Spleen (tissue), 11 donors: ENCODE measurements around the gene ARPC4. TPM values are rescaled to one million over a fixed set of nuclear protein-coding genes. Genes with fewer than 3 reads are reported as not detected.
"Not testable (repeated sequence)": the region's sequence is repeated elsewhere in the genome, so short reads cannot be mapped to it uniquely, and the experiment has no call there.

Source experiments
- DNase-seq: peaks from one replicate; pipeline ENCODE4 v3.0.0-alpha.2; 2020
- H3K27ac ChIP-seq, 8 donors: fragments of 200-600 bp; sonication (generic) in 7 of 8; 1 replicate in 4 of 8; 2 replicates in 4 of 8; pipeline versions ENCODE4 v1.5.0 to v1.8.0; 2016 to 2021; ENCODE audit warnings: inconsistent platforms in 4 of 8, mild to moderate bottlenecking in 4 of 8, moderate library complexity in 1 of 8
- H3K27me3 ChIP-seq, 7 donors: fragments of 200-600 bp; sonication (generic) in 6 of 7; replicated peaks in 1 of 7; 1 replicate in 4 of 7; 2 replicates in 3 of 7; pipeline versions ENCODE4 v1.5.0 to v1.8.0; 2016 to 2021; ENCODE audit warnings: inconsistent platforms in 3 of 7, mild to moderate bottlenecking in 1 of 7
- H3K36me3 ChIP-seq, 6 donors: fragments of 200-600 bp; sonication (generic) in 5 of 6; 1 replicate in 4 of 6; 2 replicates in 2 of 6; pipeline versions ENCODE4 v1.5.0 to v1.8.0; 2016 to 2021; ENCODE audit warnings: inconsistent platforms in 2 of 6
- H3K4me1 ChIP-seq, 6 donors: fragments of 200-600 bp; sonication (generic) in 5 of 6; 1 replicate in 3 of 6; 2 replicates in 3 of 6; pipeline versions ENCODE4 v1.5.0 to v1.8.0; 2016 to 2021; ENCODE audit warnings: inconsistent platforms in 3 of 6
- H3K4me3 ChIP-seq, 8 donors: fragments of 200-600 bp; sonication (generic) in 7 of 8; 1 replicate in 4 of 8; 2 replicates in 4 of 8; pipeline versions ENCODE4 v1.5.0 to v1.8.0; 2016 to 2021; ENCODE audit warnings: inconsistent platforms in 4 of 8, mild to moderate bottlenecking in 4 of 8, moderate library complexity in 2 of 8
- H3K9me3 ChIP-seq, 8 donors: fragments of 200-600 bp; sonication (generic) in 7 of 8; 1 replicate in 4 of 8; 2 replicates in 4 of 8; pipeline versions ENCODE4 v1.5.0 to v1.8.0; 2016 to 2021; ENCODE audit warnings: inconsistent platforms in 4 of 8
- CTCF ChIP-seq, 11 experiments: fragments of 200-600 bp in 7 of 11; fragments of 450-650 bp in 4 of 11; sonication (generic) in 4 of 11; IDR thresholded peaks in 8 of 11; conservative IDR thresholded peaks in 3 of 11; 1 replicate in 7 of 11; 2 replicates in 4 of 11; pipeline versions ENCODE4 v1.4.0 to v1.8.0; 2016 to 2021; ENCODE audit warnings: antibody characterized with exemption in 11 of 11, inconsistent platforms in 4 of 11, mild to moderate bottlenecking in 1 of 11
- POLR2A ChIP-seq, 3 donors: fragments of 450-650 bp; IDR thresholded peaks; one replicate each; pipeline ENCODE4 v1.5.1; 2017; ENCODE audit warnings: antibody characterized with exemption in 3 of 3, mild to moderate bottlenecking in 1 of 3
- POLR2AphosphoS5 ChIP-seq, 3 donors: sonication (generic); formaldehyde crosslinking; IDR thresholded peaks; one replicate each; pipeline ENCODE4 v1.5.1; 2017; ENCODE audit warnings: antibody characterized with exemption in 3 of 3
- WGBS, 5 donors: extraction: QIAGEN DNeasy Blood & Tissue Kit in 3 of 5; methylation state at CpG; one replicate each; pipeline versions ENCODE4 v1.1.5 to v1.1.7; 2013 to 2018; 5-methylcytosine and 5-hydroxymethylcytosine counted together
- intact Hi-C: fragments of 100-400 bp; cut with DNase I; formaldehyde crosslinking; loops from one replicate; pipeline ENCODE4 v1.15.0; 2023; ENCODE audit warnings: low total_unique reads
- polyA plus RNA-seq, 3 donors: library from polyadenylated mRNA; stranded (reverse); fragments of 200-250 nt; gene quantifications; one replicate each; pipeline ENCODE4 v1.2.1, GENCODE V29; 2013
- total RNA-seq, 7 donors: library from RNA; depleted of rRNA in 3 of 7; stranded (reverse); fragments of >200 nt in 3 of 7; fragmentation: NEBNext Ultra II Directional in 4 of 7; extraction: Animal tissue kit (Norgen Biotek cat#: 25700) in 4 of 7; gene quantifications; one replicate each; pipeline versions ENCODE4 v1.1.0 to v1.2.1, GENCODE V29; 2016 to 2021
- donor health status: healthy with polysubstance abuse.
- donor health status: DM: no; HTN: no; CAD: no; lungs with moderate emphysema.
- donor health status: DM: no; HTN: no; CAD: no.
- donor health status: Bipolar disorder and iron deficiency.
- donor health status: healthy.
- donor health status: DM: no; HTN: no; CAD: no.
- donor health status: DM: yes; HTN: yes; CAD: no.

The ARPC4 gene
- total and polyA plus RNA-seq, 10 donors = 98.9 to 238 (median 185) TPM

GRCh38 chr3:9852528-9852927 is 59.6 kb downstream of the ARPC4 start:
- H3K27ac ChIP-seq = no peak overlapping the region
- no peak overlapping the region for H3K4me3 ChIP-seq
- H3K36me3 ChIP-seq = no peaks in the 10 kb centered on the region
- no peak for DNase-seq
- no peaks in the 10 kb centered on the region for H3K27me3 ChIP-seq
- TF ChIP-seq POLR2A (IDR thresholded peaks at IDR 0.05) (no peak), CTCF (IDR thresholded peaks at IDR 0.05 in 8 of 11, conservative IDR thresholded peaks at IDR 0.05 in 3 of 11) (no peak), POLR2AphosphoS5 (IDR thresholded peaks at IDR 0.05) (no peak)
- WGBS, 5 donors = 91 to 96% (median 93%) methylated on average over 6 of the region's 6 CpGs
- peaks cover 0 to 3% (median 0%) of the 10 kb centered on the region in 6 donors for H3K4me1 ChIP-seq
- intact Hi-C loops = no loop called here
- no peaks in the 10 kb centered on the region for H3K9me3 ChIP-seq

GRCh38 chr3:9854291-9854940 is 61.5 kb downstream of the ARPC4 start:
- DNase-seq, H3K27ac ChIP-seq, H3K4me1 ChIP-seq, intact Hi-C loops, H3K27me3 ChIP-seq, H3K36me3 ChIP-seq, H3K4me3 ChIP-seq, H3K9me3 ChIP-seq: not testable (repeated sequence)
- 85 to 92% (median 86%) methylated on average over 11 of the region's 11 CpGs for WGBS, 5 donors

GRCh38 chr3:9855594-9855993 is 62.7 kb downstream of the ARPC4 start:
- no peaks in the 10 kb centered on the region for H3K27me3 ChIP-seq
- no peaks in the 10 kb centered on the region for H3K9me3 ChIP-seq
- WGBS, 5 donors = 89 to 100% (median 94%) methylated on average over 3 of the region's 3 CpGs
- no peak for DNase-seq
- H3K4me3 ChIP-seq = no peak overlapping the region
- no peaks in the 10 kb centered on the region for H3K4me1 ChIP-seq
- H3K36me3 ChIP-seq = no peaks in the 10 kb centered on the region
- intact Hi-C loops = no loop called here
- no peak for TF ChIP-seq CTCF (IDR thresholded peaks at IDR 0.05 in 8 of 11, conservative IDR thresholded peaks at IDR 0.05 in 3 of 11)
- no peak for TF ChIP-seq POLR2A (IDR thresholded peaks at IDR 0.05)
- TF ChIP-seq POLR2AphosphoS5 (IDR thresholded peaks at IDR 0.05) = no peak
- H3K27ac ChIP-seq = no peak overlapping the region

Other genes starting within 250 kb of the ARPC4 start
- not detected for gene LHFPL4, start 239.3 kb upstream of the ARPC4 start, total RNA-seq
- not detected for gene LHFPL4, start 239.3 kb upstream of the ARPC4 start, polyA plus RNA-seq
- gene MTMR14, start 143.6 kb upstream of the ARPC4 start, total RNA-seq = 10 to 100 TPM; 55.2 to 84.6 (median 67.2) TPM
- 10 to 100 TPM; 43.5 to 47.8 (median 45.1) TPM for gene MTMR14, start 143.6 kb upstream of the ARPC4 start, polyA plus RNA-seq
- under 1 TPM in 1 of 7 donors, not detected in 6; 0.63 TPM for gene CPNE9, start 89.2 kb upstream of the ARPC4 start, total RNA-seq
- gene CPNE9, start 89.2 kb upstream of the ARPC4 start, polyA plus RNA-seq = under 1 TPM; 0.15 to 0.22 (median 0.17) TPM
- gene BRPF1, start 61.3 kb upstream of the ARPC4 start, total RNA-seq = 10 to 100 TPM; 24.9 to 31.9 (median 27.0) TPM
- gene BRPF1, start 61.3 kb upstream of the ARPC4 start, polyA plus RNA-seq = 1 to 10 TPM; 5.5 to 9.3 (median 6.4) TPM
- 10 to 100 TPM; 22.0 to 34.5 (median 28.1) TPM for gene OGG1, start 43.1 kb upstream of the ARPC4 start, total RNA-seq
- gene OGG1, start 43.1 kb upstream of the ARPC4 start, polyA plus RNA-seq = 10 to 100 TPM in 2 of 3 donors, 1 to 10 TPM in 1; 9.3 to 16.7 (median 15.9) TPM
- gene CAMK1, start 23.1 kb upstream of the ARPC4 start, total RNA-seq = 10 to 100 TPM; 10.1 to 30.5 (median 22.6) TPM
- gene CAMK1, start 23.1 kb upstream of the ARPC4 start, polyA plus RNA-seq = 10 to 100 TPM; 14.5 to 29.8 (median 28.2) TPM
- gene TADA3, start 609 bp upstream of the ARPC4 start, total RNA-seq = 10 to 100 TPM; 38.6 to 73.7 (median 51.4) TPM
- 10 to 100 TPM; 33.6 to 48.3 (median 41.5) TPM for gene TADA3, start 609 bp upstream of the ARPC4 start, polyA plus RNA-seq
- gene TTLL3, start 17.2 kb downstream of the ARPC4 start, total RNA-seq = 100 to 1,000 TPM in 2 of 7 donors, 10 to 100 TPM in 5; 59.5 to 143 (median 78.9) TPM
- 10 to 100 TPM; 24.8 to 58.1 (median 47.3) TPM for gene TTLL3, start 17.2 kb downstream of the ARPC4 start, polyA plus RNA-seq
- 10 to 100 TPM; 26.9 to 41.7 (median 30.2) TPM for gene RPUSD3, start 50.9 kb downstream of the ARPC4 start, total RNA-seq
- 10 to 100 TPM; 21.3 to 34.5 (median 25.1) TPM for gene RPUSD3, start 50.9 kb downstream of the ARPC4 start, polyA plus RNA-seq
- not detected for gene CIDEC, start 87.2 kb downstream of the ARPC4 start, total RNA-seq
- under 1 TPM in 2 of 3 donors, not detected in 1; 0.13 to 0.24 TPM for gene CIDEC, start 87.2 kb downstream of the ARPC4 start, polyA plus RNA-seq
- gene JAGN1, start 97.5 kb downstream of the ARPC4 start, total RNA-seq = 10 to 100 TPM; 17.1 to 41.3 (median 23.6) TPM
- gene JAGN1, start 97.5 kb downstream of the ARPC4 start, polyA plus RNA-seq = 10 to 100 TPM; 22.0 to 33.4 (median 28.1) TPM
- 1 to 10 TPM; 1.0 to 5.1 (median 1.9) TPM for gene IL17RE, start 109.8 kb downstream of the ARPC4 start, total RNA-seq
- 1 to 10 TPM in 1 of 3 donors, under 1 TPM in 2; 0.57 to 1.7 (median 0.64) TPM for gene IL17RE, start 109.8 kb downstream of the ARPC4 start, polyA plus RNA-seq
- gene IL17RC, start 124.0 kb downstream of the ARPC4 start, total RNA-seq = 10 to 100 TPM; 10.7 to 24.1 (median 19.7) TPM
- gene IL17RC, start 124.0 kb downstream of the ARPC4 start, polyA plus RNA-seq = 10 to 100 TPM in 2 of 3 donors, 1 to 10 TPM in 1; 6.6 to 24.6 (median 12.6) TPM
- 10 to 100 TPM; 17.7 to 40.3 (median 31.4) TPM for gene CRELD1, start 140.8 kb downstream of the ARPC4 start, total RNA-seq
- 10 to 100 TPM; 20.6 to 40.9 (median 21.9) TPM for gene CRELD1, start 140.8 kb downstream of the ARPC4 start, polyA plus RNA-seq
- 1 to 10 TPM in 6 of 7 donors, under 1 TPM in 1; 0.85 to 2.4 (median 1.9) TPM for gene PRRT3, start 159.3 kb downstream of the ARPC4 start, total RNA-seq
- under 1 TPM; 0.65 to 0.99 (median 0.72) TPM for gene PRRT3, start 159.3 kb downstream of the ARPC4 start, polyA plus RNA-seq
- 10 to 100 TPM; 32.8 to 61.4 (median 47.1) TPM for gene EMC3, start 193.8 kb downstream of the ARPC4 start, total RNA-seq
- 10 to 100 TPM; 16.3 to 35.3 (median 18.0) TPM for gene EMC3, start 193.8 kb downstream of the ARPC4 start, polyA plus RNA-seq
- gene FANCD2, start 233.4 kb downstream of the ARPC4 start, total RNA-seq = 10 to 100 TPM in 6 of 7 donors, 1 to 10 TPM in 1; 9.3 to 19.5 (median 13.6) TPM
- 10 to 100 TPM; 12.5 to 20.2 (median 13.6) TPM for gene FANCD2, start 233.4 kb downstream of the ARPC4 start, polyA plus RNA-seq